ENCODE measurements around the gene PDE11A. TPM values are rescaled to one million over a fixed set of nuclear protein-coding genes. Genes with fewer than 3 reads are reported as not detected.

Gene PDE11A
- total RNA-seq, 1 donor from 2014 or later: 0.75 TPM

GRCh38 chr2:177989029-177989885 is 83.3 kb downstream of the PDE11A start:
- DNase-seq (ENCODE audit: low spot score in 2 of 2): no peak
- intact Hi-C loops (cut with DNase I): no loop called here
- TF ChIP-seq CTCF (IDR thresholded peaks at IDR 0.05): no peak

GRCh38 chr2:177984749-177985148 is 87.8 kb downstream of the PDE11A start:
- no peak for TF ChIP-seq CTCF (IDR thresholded peaks at IDR 0.05)
- H3K27me3 ChIP-seq: no peaks in the 10 kb centered on the region
- no peaks in the 10 kb centered on the region for H3K36me3 ChIP-seq
- no peak overlapping the region for H3K4me3 ChIP-seq
- H3K4me1 ChIP-seq: no peaks in the 10 kb centered on the region
- H3K27ac ChIP-seq: no peak overlapping the region
- intact Hi-C loops (cut with DNase I): no loop called here
- no peaks in the 10 kb centered on the region for H3K9me3 ChIP-seq
- no peak for DNase-seq (ENCODE audit: low spot score in 2 of 2)

More at GRCh38 chr2:177989029-177989885, 83.3 kb downstream of the PDE11A start:
- Histone ChIP-seq H3K27ac (no peak overlapping the region), H3K9me3 (no peaks in the 10 kb centered on the region), H3K4me3 (no peak overlapping the region), H3K36me3 (no peaks in the 10 kb centered on the region), H3K4me1 (no peaks in the 10 kb centered on the region), H3K27me3 (no peaks in the 10 kb centered on the region)

- no peaks in the 10 kb centered on the region for H3K9me3 ChIP-seq
- H3K4me3 ChIP-seq: no peak overlapping the region
- H3K36me3 ChIP-seq: no peaks in the 10 kb centered on the region
- H3K27me3 ChIP-seq: no peaks in the 10 kb centered on the region
- peak in 2 of 3 experiments; percentile 28 to 57 for TF ChIP-seq CTCF (IDR thresholded peaks at IDR 0.05)
- intact Hi-C loops (cut with DNase I): no loop called here
- H3K4me1 ChIP-seq: no peaks in the 10 kb centered on the region
- no peak for DNase-seq (ENCODE audit: low spot score in 2 of 2)
- no peak overlapping the region for H3K27ac ChIP-seq
These were observed 89.3 kb downstream of the PDE11A start for GRCh38 chr2:177983183-177983788.

GRCh38 chr2:177972782-177973181 is 99.8 kb downstream of the PDE11A start:
- no peak for DNase-seq (ENCODE audit: low spot score in 2 of 2)
- TF ChIP-seq CTCF (IDR thresholded peaks at IDR 0.05): no peak
- no peaks in the 10 kb centered on the region for H3K36me3 ChIP-seq
- H3K4me1 ChIP-seq: no peaks in the 10 kb centered on the region
- H3K27me3 ChIP-seq: no peaks in the 10 kb centered on the region
- intact Hi-C loops (cut with DNase I): no loop called here
- H3K9me3 ChIP-seq: no peaks in the 10 kb centered on the region
- no peak overlapping the region for H3K27ac ChIP-seq
- no peak overlapping the region for H3K4me3 ChIP-seq

GRCh38 chr2:177972123-177972522 is 100.5 kb downstream of the PDE11A start:
- intact Hi-C loops (cut with DNase I): no loop called here
- Histone ChIP-seq H3K36me3 (no peaks in the 10 kb centered on the region), H3K4me1 (no peaks in the 10 kb centered on the region), H3K9me3 (no peaks in the 10 kb centered on the region), H3K4me3 (no peak overlapping the region), H3K27me3 (no peaks in the 10 kb centered on the region), H3K27ac (no peak overlapping the region)
- no peak for DNase-seq (ENCODE audit: low spot score in 2 of 2)
- TF ChIP-seq CTCF (IDR thresholded peaks at IDR 0.05): no peak
